ENCODE results near the gene GRHL3. TPM values are rescaled to one million over a fixed set of nuclear protein-coding genes. Genes with fewer than 3 reads are reported as not detected.
A peak's percentile ranks its signal among the peaks of the same experiment; 100 is the strongest.

The GRHL3 gene
- total RNA-seq, 1 experiment from 2014 or later: 8.9 TPM

DNA sequence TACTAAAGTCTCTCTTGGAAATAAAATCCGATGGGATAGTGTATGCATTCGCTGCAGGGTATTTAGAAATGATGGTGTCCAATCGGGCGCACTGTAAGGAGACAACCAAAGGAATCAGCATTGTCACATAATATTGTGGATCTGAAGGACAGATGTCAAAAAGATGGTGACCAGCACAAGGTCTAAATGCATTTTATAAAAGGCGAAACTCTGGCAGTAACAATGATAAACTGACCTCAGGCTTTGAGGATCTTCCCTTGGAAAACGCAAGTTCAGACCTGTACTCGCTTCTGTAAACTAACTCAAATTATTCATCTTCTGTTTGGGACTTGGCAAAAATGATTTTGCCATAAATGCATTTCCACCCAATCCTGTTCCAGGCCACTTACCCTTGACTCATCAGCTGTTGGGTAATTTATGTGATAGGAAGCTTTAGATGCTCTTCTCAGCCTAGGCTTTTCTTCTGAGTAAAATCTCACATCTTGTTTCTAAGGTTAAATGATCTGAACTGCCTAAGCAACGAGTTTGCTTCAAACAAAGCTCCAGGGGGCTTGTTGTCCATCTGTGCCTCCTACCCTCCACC, 60.7 kb downstream of the GRHL3 start:
- Mint-ChIP-seq H3K4me1 (ENCODE audit: insufficient read depth, unreplicated experiment) (peaks cover 60% of the 10 kb centered on the region), H3K27me3 (ENCODE audit: insufficient read depth, unreplicated experiment) (no peaks in the 10 kb centered on the region), H3K4me3 (ENCODE audit: unreplicated experiment) (peak overlapping the region; percentile 45), H3K9me3 (ENCODE audit: unreplicated experiment) (no peaks in the 10 kb centered on the region), H3K36me3 (ENCODE audit: insufficient read depth, unreplicated experiment) (no peaks in the 10 kb centered on the region), H3K27ac (ENCODE audit: low read depth, unreplicated experiment) (peak overlapping the region; percentile 87)
- CTCF ChIA-PET: interaction anchor here (0.5 to 3.4 kb wide), 10 partner anchors 11 to 261 kb away, joined by 3 to 21 read pairs (median 6); no protein-coding TSS in a partner anchor
- POLR2A ChIA-PET: interaction anchor here (0.6 to 10.1 kb wide), 25 partner anchors 8 to 263 kb away, joined by 3 to 78 read pairs (median 5); partner anchors contain the start of gene GRHL3
- TF ChIP-seq, protein P1, sequence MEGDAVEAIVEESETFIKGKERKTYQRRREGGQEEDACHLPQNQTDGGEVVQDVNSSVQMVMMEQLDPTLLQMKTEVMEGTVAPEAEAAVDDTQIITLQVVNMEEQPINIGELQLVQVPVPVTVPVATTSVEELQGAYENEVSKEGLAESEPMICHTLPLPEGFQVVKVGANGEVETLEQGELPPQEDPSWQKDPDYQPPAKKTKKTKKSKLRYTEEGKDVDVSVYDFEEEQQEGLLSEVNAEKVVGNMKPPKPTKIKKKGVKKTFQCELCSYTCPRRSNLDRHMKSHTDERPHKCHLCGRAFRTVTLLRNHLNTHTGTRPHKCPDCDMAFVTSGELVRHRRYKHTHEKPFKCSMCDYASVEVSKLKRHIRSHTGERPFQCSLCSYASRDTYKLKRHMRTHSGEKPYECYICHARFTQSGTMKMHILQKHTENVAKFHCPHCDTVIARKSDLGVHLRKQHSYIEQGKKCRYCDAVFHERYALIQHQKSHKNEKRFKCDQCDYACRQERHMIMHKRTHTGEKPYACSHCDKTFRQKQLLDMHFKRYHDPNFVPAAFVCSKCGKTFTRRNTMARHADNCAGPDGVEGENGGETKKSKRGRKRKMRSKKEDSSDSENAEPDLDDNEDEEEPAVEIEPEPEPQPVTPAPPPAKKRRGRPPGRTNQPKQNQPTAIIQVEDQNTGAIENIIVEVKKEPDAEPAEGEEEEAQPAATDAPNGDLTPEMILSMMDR (IDR thresholded peaks at IDR 0.05; ENCODE audit: unreplicated experiment): no peak
- peak; percentile 94 for DNase-seq (ENCODE audit: unreplicated experiment)
- no TSS peak for BruUV-seq (replicated peaks)
- intact Hi-C loops (cut with micrococcal nuclease): loop anchor here (2.0 kb wide), 1 partner anchor 57 kb away; no protein-coding TSS in a partner anchor

- ChIA-PET POLR2A (interaction anchor here (0.7 to 10.1 kb wide), 22 partner anchors 10 to 262 kb away, joined by 3 to 78 read pairs (median 6); partner anchors contain the start of gene GRHL3), CTCF (interaction anchor here (0.5 to 3.4 kb wide), 9 partner anchors 11 to 260 kb away, joined by 3 to 21 read pairs (median 5); no protein-coding TSS in a partner anchor)
- Mint-ChIP-seq H3K27me3 (ENCODE audit: insufficient read depth, unreplicated experiment) (no peaks in the 10 kb centered on the region), H3K4me3 (ENCODE audit: unreplicated experiment) (peak overlapping the region; percentile 45), H3K9me3 (ENCODE audit: unreplicated experiment) (no peaks in the 10 kb centered on the region), H3K36me3 (ENCODE audit: insufficient read depth, unreplicated experiment) (no peaks in the 10 kb centered on the region), H3K27ac (ENCODE audit: low read depth, unreplicated experiment) (peak overlapping the region; percentile 87), H3K4me1 (ENCODE audit: insufficient read depth, unreplicated experiment) (peaks cover 60% of the 10 kb centered on the region)
- no peak for DNase-seq (ENCODE audit: unreplicated experiment)
- no TSS peak for BruUV-seq (replicated peaks)
- intact Hi-C loops (cut with micrococcal nuclease): loop anchor here (2.0 kb wide), 1 partner anchor 58 kb away; no protein-coding TSS in a partner anchor
- TF ChIP-seq, protein P1 (IDR thresholded peaks at IDR 0.05; ENCODE audit: unreplicated experiment): no peak
Observed at GRCh38 chr1:24380508-24380907, 61.4 kb downstream of the GRHL3 start.

GRCh38 chr1:24381256-24381655, 62.1 kb downstream of the GRHL3 start:
- DNase-seq (ENCODE audit: unreplicated experiment): peak; percentile 45
- TF ChIP-seq, protein P1 (IDR thresholded peaks at IDR 0.05; ENCODE audit: unreplicated experiment): no peak
- intact Hi-C loops (cut with micrococcal nuclease): loop anchor here (2.0 kb wide), 1 partner anchor 58 kb away; no protein-coding TSS in a partner anchor
- POLR2A ChIA-PET: interaction anchor here (0.8 to 10.1 kb wide), 9 partner anchors 10 to 179 kb away, joined by 3 to 78 read pairs (median 12); partner anchors contain the start of gene GRHL3
- Mint-ChIP-seq H3K9me3 (ENCODE audit: unreplicated experiment) (no peaks in the 10 kb centered on the region), H3K27me3 (ENCODE audit: insufficient read depth, unreplicated experiment) (no peaks in the 10 kb centered on the region), H3K4me3 (ENCODE audit: unreplicated experiment) (no peak overlapping the region), H3K27ac (ENCODE audit: low read depth, unreplicated experiment) (peak overlapping the region; percentile 87), H3K4me1 (ENCODE audit: insufficient read depth, unreplicated experiment) (peaks cover 61% of the 10 kb centered on the region), H3K36me3 (ENCODE audit: insufficient read depth, unreplicated experiment) (no peaks in the 10 kb centered on the region)
- CTCF ChIA-PET: interaction anchor here (0.5 to 3.4 kb wide), 7 partner anchors 10 to 259 kb away, joined by 3 to 21 read pairs (median 5); no protein-coding TSS in a partner anchor
- BruUV-seq (replicated peaks): no TSS peak

DNA sequence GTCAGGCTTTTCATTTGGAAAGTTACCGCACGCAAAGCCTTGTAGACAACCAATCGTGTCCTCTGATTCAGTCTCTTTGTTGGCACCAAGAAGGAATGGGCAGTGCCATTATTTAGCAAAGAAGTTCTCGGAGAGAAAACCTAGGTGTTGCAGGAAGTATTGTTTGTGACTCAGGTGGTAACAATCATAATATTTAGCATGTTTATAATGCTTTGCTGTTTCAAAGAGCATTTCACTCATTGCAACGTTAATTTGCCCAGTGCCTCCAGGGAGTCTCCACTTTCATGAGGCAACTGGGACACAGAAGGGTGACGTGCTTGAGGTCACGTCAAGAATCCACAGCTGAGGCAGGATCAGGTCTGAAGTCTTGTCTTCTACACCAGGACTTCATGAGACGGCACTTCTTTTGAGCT, 63.0 kb downstream of the GRHL3 start:
- Mint-ChIP-seq H3K9me3 (ENCODE audit: unreplicated experiment) (no peaks in the 10 kb centered on the region), H3K27ac (ENCODE audit: low read depth, unreplicated experiment) (peak overlapping the region; percentile 87), H3K27me3 (ENCODE audit: insufficient read depth, unreplicated experiment) (no peaks in the 10 kb centered on the region), H3K36me3 (ENCODE audit: insufficient read depth, unreplicated experiment) (no peaks in the 10 kb centered on the region), H3K4me1 (ENCODE audit: insufficient read depth, unreplicated experiment) (peaks cover 68% of the 10 kb centered on the region), H3K4me3 (ENCODE audit: unreplicated experiment) (no peak overlapping the region)
- BruUV-seq (replicated peaks): no TSS peak
- ChIA-PET CTCF (interaction anchor here (0.6 to 3.4 kb wide), 7 partner anchors 9 to 284 kb away, joined by 3 to 21 read pairs (median 4); no protein-coding TSS in a partner anchor), POLR2A (interaction anchor here (0.7 to 10.1 kb wide), 10 partner anchors 9 to 180 kb away, joined by 3 to 78 read pairs (median 6); partner anchors contain the start of gene GRHL3)
- TF ChIP-seq, protein P1 (IDR thresholded peaks at IDR 0.05; ENCODE audit: unreplicated experiment): no peak
- DNase-seq (ENCODE audit: unreplicated experiment): peak; percentile 94
- intact Hi-C loops (cut with micrococcal nuclease): no loop called here
